NK-92 (cell line): ENCODE measurements around the gene GPT2.

ENCODE experiments used
- DNase-seq: peaks from one replicate; lab custom pipeline; 2025; ENCODE audit not compliant: unreplicated experiment; lab: John Stamatoyannopoulos, UW

GPT2 gene

GRCh38 chr16:46883690-46884512 is at the start of gene GPT2:
GPT2 (plus strand) TSS chr16:46884362; CDS start chr16:46884716, 354 bp downstream.
- DNase-seq: no peak

GRCh38 chr16:46836534-46837530 is 47.3 kb upstream of the GPT2 start:
- DNase-seq: no peak

GRCh38 chr16:46839986-46840443 is 44.1 kb upstream of the GPT2 start:
- DNase-seq: no peak

GRCh38 chr16:46842192-46842895 is 41.8 kb upstream of the GPT2 start:
- DNase-seq: no peak

GRCh38 chr16:46843898-46844642 is 40.1 kb upstream of the GPT2 start:
- DNase-seq: no peak

- DNase-seq: no peak
Measured at GRCh38 chr16:46844771-46845170, 39.4 kb upstream of the GPT2 start.

GRCh38 chr16:46845952-46846351 is 38.2 kb upstream of the GPT2 start:
- DNase-seq: no peak

- DNase-seq: no peak
Measured at GRCh38 chr16:46848768-46849764, 35.1 kb upstream of the GPT2 start.

- no peak for DNase-seq
Measured at GRCh38 chr16:46850619-46851555, 33.3 kb upstream of the GPT2 start.

- DNase-seq: no peak
Measured at GRCh38 chr16:46852130-46852529, 32.0 kb upstream of the GPT2 start.

- no peak for DNase-seq
Measured at GRCh38 chr16:46853713-46854443, 30.3 kb upstream of the GPT2 start.

GRCh38 chr16:46854846-46855245 is 29.3 kb upstream of the GPT2 start:
- DNase-seq: no peak

- DNase-seq: no peak
Measured at GRCh38 chr16:46855389-46855788, 28.8 kb upstream of the GPT2 start.

- DNase-seq: no peak
Measured at GRCh38 chr16:46857368-46857945, 26.7 kb upstream of the GPT2 start.

- DNase-seq: no peak
Measured at GRCh38 chr16:46858151-46858550, 26.0 kb upstream of the GPT2 start.

GRCh38 chr16:46859719-46860152 is 24.4 kb upstream of the GPT2 start:
- DNase-seq: no peak
